Measurements from ENCODE around the gene STAB2.

The STAB2 gene

DNA sequence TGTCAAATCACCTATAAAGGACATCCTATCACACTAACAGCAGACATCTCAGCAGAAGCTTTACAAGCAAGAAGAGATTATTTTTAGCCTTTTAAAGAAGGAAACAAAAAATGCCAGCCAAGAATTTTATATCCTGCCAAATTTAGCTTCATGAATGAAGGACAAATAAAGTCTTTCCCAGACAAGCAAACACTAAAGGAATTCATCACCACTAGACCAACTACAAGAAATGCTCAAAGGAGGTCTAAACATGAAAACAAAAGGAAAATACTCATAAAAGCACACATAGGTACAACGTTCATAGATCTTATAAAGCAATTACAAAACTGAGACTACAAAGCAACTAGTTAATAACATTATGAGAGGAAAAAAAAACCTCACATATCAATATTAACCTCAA, 20.7 kb upstream of the STAB2 start:
- no peak overlapping the region for H3K4me3 ChIP-seq (ENCODE audit: insufficient read length, low read depth)
- no peak for DNase-seq (ENCODE audit: low read depth, low spot score)
- peaks cover 18% of the 10 kb centered on the region for H3K9me3 ChIP-seq (ENCODE audit: insufficient read depth, low read length)
- no peak overlapping the region for H3K9ac ChIP-seq (ENCODE audit: insufficient read length, low read depth)
- no peaks in the 10 kb centered on the region for H3K4me1 ChIP-seq (ENCODE audit: insufficient read depth, insufficient read length)
- H3K27me3 ChIP-seq (ENCODE audit: insufficient read depth, insufficient read length): no peaks in the 10 kb centered on the region
- TF ChIP-seq ZNF274 (IDR thresholded peaks at IDR 0.05; ENCODE audit: low read depth, low read length) (no peak), SUZ12 (IDR thresholded peaks at IDR 0.05; ENCODE audit: extremely low read depth, insufficient read depth, insufficient read length) (no peak), YY1 (IDR thresholded peaks at IDR 0.05; ENCODE audit: insufficient read depth, insufficient read length) (no peak)
- H3K36me3 ChIP-seq (ENCODE audit: insufficient read depth, insufficient read length, low read length): no peaks in the 10 kb centered on the region

DNA sequence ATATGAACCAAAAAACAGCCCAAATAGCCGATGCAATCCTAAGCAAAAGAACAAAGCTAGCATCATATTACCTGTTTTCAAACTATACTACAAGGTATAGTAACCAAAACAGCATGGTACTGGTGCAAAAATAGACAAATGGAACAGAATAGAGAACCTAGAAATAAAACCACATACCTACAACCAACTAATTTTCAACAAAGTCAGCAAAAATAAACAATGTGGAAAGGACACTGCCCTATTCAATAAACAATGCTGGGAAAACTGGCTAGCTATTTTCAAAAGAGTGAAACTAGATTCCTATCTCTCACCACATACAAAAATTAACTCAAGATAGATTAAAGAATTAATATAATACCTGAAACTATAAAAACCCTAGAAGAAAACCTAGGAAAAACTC, 17.8 kb upstream of the STAB2 start:
- Histone ChIP-seq H3K9ac (ENCODE audit: insufficient read length, low read depth) (no peak overlapping the region), H3K9me3 (ENCODE audit: insufficient read depth, low read length) (peaks cover 9% of the 10 kb centered on the region), H3K4me3 (ENCODE audit: insufficient read length, low read depth) (no peak overlapping the region), H3K27me3 (ENCODE audit: insufficient read depth, insufficient read length) (no peaks in the 10 kb centered on the region), H3K36me3 (ENCODE audit: insufficient read depth, insufficient read length, low read length) (no peaks in the 10 kb centered on the region), H3K4me1 (ENCODE audit: insufficient read depth, insufficient read length) (no peaks in the 10 kb centered on the region)
- no peak for DNase-seq (ENCODE audit: low read depth, low spot score)
- TF ChIP-seq SUZ12 (IDR thresholded peaks at IDR 0.05; ENCODE audit: extremely low read depth, insufficient read depth, insufficient read length) (no peak), YY1 (IDR thresholded peaks at IDR 0.05; ENCODE audit: insufficient read depth, insufficient read length) (no peak), ZNF274 (IDR thresholded peaks at IDR 0.05; ENCODE audit: low read depth, low read length) (no peak)

GRCh38 chr12:103571286-103571685, 15.8 kb upstream of the STAB2 start:
- no peaks in the 10 kb centered on the region for H3K4me1 ChIP-seq (ENCODE audit: insufficient read depth, insufficient read length)
- H3K4me3 ChIP-seq (ENCODE audit: insufficient read length, low read depth): no peak overlapping the region
- no peaks in the 10 kb centered on the region for H3K36me3 ChIP-seq (ENCODE audit: insufficient read depth, insufficient read length, low read length)
- H3K27me3 ChIP-seq (ENCODE audit: insufficient read depth, insufficient read length): no peaks in the 10 kb centered on the region
- no peak for TF ChIP-seq YY1 (IDR thresholded peaks at IDR 0.05; ENCODE audit: insufficient read depth, insufficient read length)
- TF ChIP-seq SUZ12 (IDR thresholded peaks at IDR 0.05; ENCODE audit: extremely low read depth, insufficient read depth, insufficient read length): no peak
- no peak for TF ChIP-seq ZNF274 (IDR thresholded peaks at IDR 0.05; ENCODE audit: low read depth, low read length)
- H3K9ac ChIP-seq (ENCODE audit: insufficient read length, low read depth): no peak overlapping the region
- peak; percentile 36 for DNase-seq (ENCODE audit: low read depth, low spot score)
- H3K9me3 ChIP-seq (ENCODE audit: insufficient read depth, low read length): peaks cover 5% of the 10 kb centered on the region

DNA sequence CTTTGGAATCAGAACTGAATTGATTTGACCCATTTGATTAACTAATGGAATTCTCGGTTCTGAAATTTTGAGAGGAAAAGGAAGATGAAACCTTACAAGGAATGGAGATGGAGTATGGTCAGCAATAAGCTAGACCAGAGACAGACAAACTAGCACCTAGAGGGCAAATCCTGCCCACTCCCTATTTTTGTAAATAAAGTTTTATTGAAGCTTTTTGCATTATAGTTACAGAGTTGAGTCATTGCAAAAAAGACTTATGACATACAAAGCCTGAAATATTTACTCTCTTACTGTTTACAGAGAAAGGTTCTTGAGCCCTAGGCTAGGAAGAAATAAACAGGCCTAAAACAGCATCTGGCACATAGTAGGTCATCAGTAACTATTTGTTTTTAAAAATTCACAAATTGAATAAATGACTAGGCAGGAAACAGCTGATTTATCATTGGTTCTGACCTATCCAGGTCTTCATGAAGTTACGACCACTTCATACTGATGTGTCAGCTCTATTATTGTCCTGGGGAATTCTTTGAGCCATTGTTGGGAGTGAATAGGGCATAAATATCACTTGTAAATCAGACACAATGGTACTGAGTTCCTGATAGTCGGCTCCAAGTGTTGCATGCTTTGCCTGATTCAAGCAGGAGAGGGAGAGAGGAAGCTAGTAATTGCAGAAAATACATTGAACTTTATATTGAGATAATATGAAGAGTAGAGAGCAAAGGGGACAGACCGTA, 14.6 kb upstream of the STAB2 start:
- H3K4me1 ChIP-seq (ENCODE audit: insufficient read depth, insufficient read length): no peaks in the 10 kb centered on the region
- no peaks in the 10 kb centered on the region for H3K27me3 ChIP-seq (ENCODE audit: insufficient read depth, insufficient read length)
- H3K4me3 ChIP-seq (ENCODE audit: insufficient read length, low read depth): no peak overlapping the region
- H3K36me3 ChIP-seq (ENCODE audit: insufficient read depth, insufficient read length, low read length): no peaks in the 10 kb centered on the region
- TF ChIP-seq YY1 (IDR thresholded peaks at IDR 0.05; ENCODE audit: insufficient read depth, insufficient read length) (no peak), ZNF274 (IDR thresholded peaks at IDR 0.05; ENCODE audit: low read depth, low read length) (no peak), SUZ12 (IDR thresholded peaks at IDR 0.05; ENCODE audit: extremely low read depth, insufficient read depth, insufficient read length) (no peak)
- no peak overlapping the region for H3K9ac ChIP-seq (ENCODE audit: insufficient read length, low read depth)
- DNase-seq (ENCODE audit: low read depth, low spot score): no peak
- no peaks in the 10 kb centered on the region for H3K9me3 ChIP-seq (ENCODE audit: insufficient read depth, low read length)

GRCh38 chr12:103573185-103573584, 13.9 kb upstream of the STAB2 start:
- Histone ChIP-seq H3K4me1 (ENCODE audit: insufficient read depth, insufficient read length) (no peaks in the 10 kb centered on the region), H3K9me3 (ENCODE audit: insufficient read depth, low read length) (no peaks in the 10 kb centered on the region), H3K27me3 (ENCODE audit: insufficient read depth, insufficient read length) (no peaks in the 10 kb centered on the region), H3K36me3 (ENCODE audit: insufficient read depth, insufficient read length, low read length) (no peaks in the 10 kb centered on the region), H3K4me3 (ENCODE audit: insufficient read length, low read depth) (no peak overlapping the region), H3K9ac (ENCODE audit: insufficient read length, low read depth) (no peak overlapping the region)
- no peak for TF ChIP-seq ZNF274 (IDR thresholded peaks at IDR 0.05; ENCODE audit: low read depth, low read length)
- TF ChIP-seq SUZ12 (IDR thresholded peaks at IDR 0.05; ENCODE audit: extremely low read depth, insufficient read depth, insufficient read length): no peak
- no peak for TF ChIP-seq YY1 (IDR thresholded peaks at IDR 0.05; ENCODE audit: insufficient read depth, insufficient read length)
- DNase-seq (ENCODE audit: low read depth, low spot score): no peak

DNA sequence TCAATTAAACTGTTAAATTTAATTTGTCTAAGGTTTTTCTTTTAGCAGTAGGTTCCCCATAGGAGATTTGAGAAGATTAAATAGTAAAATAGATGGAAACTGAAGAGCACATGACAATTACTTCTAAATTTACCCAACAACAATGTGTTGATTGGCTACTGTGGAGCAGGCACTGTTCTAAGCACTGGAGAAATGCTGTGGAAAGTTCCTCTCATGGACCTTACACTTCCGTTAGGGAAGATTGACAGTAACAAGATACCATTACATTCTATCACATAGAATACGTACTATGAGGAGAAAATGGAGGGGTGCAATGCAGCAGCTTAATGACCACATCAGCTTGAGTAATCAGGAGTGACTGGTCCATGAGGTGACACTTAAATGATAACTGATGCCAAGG, 8.1 kb upstream of the STAB2 start:
- no peak for TF ChIP-seq SUZ12 (IDR thresholded peaks at IDR 0.05; ENCODE audit: extremely low read depth, insufficient read depth, insufficient read length)
- no peak for TF ChIP-seq ZNF274 (IDR thresholded peaks at IDR 0.05; ENCODE audit: low read depth, low read length)
- TF ChIP-seq YY1 (IDR thresholded peaks at IDR 0.05; ENCODE audit: insufficient read depth, insufficient read length): no peak
- DNase-seq (ENCODE audit: low read depth, low spot score): no peak
- Histone ChIP-seq H3K36me3 (ENCODE audit: insufficient read depth, insufficient read length, low read length) (no peaks in the 10 kb centered on the region), H3K4me1 (ENCODE audit: insufficient read depth, insufficient read length) (no peaks in the 10 kb centered on the region), H3K9ac (ENCODE audit: insufficient read length, low read depth) (no peak overlapping the region), H3K9me3 (ENCODE audit: insufficient read depth, low read length) (no peaks in the 10 kb centered on the region), H3K4me3 (ENCODE audit: insufficient read length, low read depth) (no peak overlapping the region), H3K27me3 (ENCODE audit: insufficient read depth, insufficient read length) (no peaks in the 10 kb centered on the region)

GRCh38 chr12:103580026-103580425, 7.0 kb upstream of the STAB2 start:
- no peak overlapping the region for H3K4me3 ChIP-seq (ENCODE audit: insufficient read length, low read depth)
- no peak for TF ChIP-seq ZNF274 (IDR thresholded peaks at IDR 0.05; ENCODE audit: low read depth, low read length)
- TF ChIP-seq YY1 (IDR thresholded peaks at IDR 0.05; ENCODE audit: insufficient read depth, insufficient read length): no peak
- TF ChIP-seq SUZ12 (IDR thresholded peaks at IDR 0.05; ENCODE audit: extremely low read depth, insufficient read depth, insufficient read length): no peak
- H3K4me1 ChIP-seq (ENCODE audit: insufficient read depth, insufficient read length): no peaks in the 10 kb centered on the region
- no peaks in the 10 kb centered on the region for H3K9me3 ChIP-seq (ENCODE audit: insufficient read depth, low read length)
- H3K36me3 ChIP-seq (ENCODE audit: insufficient read depth, insufficient read length, low read length): no peaks in the 10 kb centered on the region
- H3K9ac ChIP-seq (ENCODE audit: insufficient read length, low read depth): no peak overlapping the region
- H3K27me3 ChIP-seq (ENCODE audit: insufficient read depth, insufficient read length): no peaks in the 10 kb centered on the region
- DNase-seq (ENCODE audit: low read depth, low spot score): no peak
